HG02981 (cell line): ENCODE results near the gene FADS2.
A peak's percentile ranks its signal among the peaks of the same experiment; 100 is the strongest.

Source experiments
- ATAC-seq: cut with Tn5 transposase; IDR thresholded peaks from one replicate; pipeline ENCODE4 v1.9.1; 2021; ENCODE audit warnings: mild to moderate bottlenecking, moderate library complexity; ENCODE audit not compliant: unreplicated experiment

The FADS2 gene

DNA sequence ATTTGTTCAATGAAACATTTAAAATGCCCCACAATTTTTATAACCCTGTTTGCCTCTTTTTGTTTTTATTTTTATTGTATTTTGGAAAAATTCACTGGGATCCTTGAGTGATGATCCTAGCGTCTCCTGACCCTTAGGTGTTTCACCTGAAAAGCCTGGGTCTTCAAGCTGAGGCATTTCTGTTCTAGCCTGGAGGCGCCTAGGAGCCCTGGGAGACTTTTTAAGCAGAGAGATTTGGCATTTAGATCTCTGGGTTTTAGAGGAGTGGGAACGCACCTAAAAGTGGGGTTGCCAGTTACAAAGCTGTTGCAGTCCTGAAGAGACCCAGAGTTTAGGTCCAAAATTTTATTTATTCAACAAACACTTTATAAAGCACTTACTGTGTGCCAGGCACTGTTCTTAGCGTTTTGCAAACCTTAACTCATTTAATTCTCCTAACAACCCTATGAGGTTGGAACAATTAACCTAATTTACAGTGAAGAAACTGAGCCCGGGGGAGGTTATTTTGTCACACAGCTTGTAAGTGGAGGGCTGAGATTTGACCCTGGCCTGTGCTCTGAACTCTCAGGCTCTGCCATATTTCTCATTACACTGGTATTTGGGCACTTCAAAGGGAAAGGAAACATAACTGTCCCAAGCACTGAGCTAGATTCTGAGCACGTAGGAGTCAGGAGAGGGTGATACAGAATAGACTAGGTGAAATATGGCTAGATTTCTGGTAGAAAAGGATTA lies 10.5 kb upstream of the FADS2 start:
- no peak for ATAC-seq

DNA sequence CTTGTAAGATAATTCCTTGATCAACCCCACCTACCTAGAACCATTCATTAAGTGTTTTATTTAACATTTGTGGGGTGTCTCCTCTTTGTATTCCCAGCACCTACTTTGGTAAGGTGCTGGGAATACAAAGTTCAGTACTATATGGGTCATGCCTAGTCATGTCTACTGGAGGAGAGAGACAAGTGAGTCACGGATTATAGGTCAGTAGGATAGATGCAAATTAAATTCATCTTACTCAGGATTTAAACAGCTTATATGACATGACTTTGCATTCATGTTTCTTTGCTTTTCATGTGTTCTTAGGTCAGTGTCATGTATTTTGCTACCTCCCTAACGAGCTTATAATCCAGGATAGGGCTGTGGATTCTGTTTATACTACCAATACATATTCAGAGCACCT lies 7.9 kb upstream of the FADS2 start:
- ATAC-seq = no peak

DNA sequence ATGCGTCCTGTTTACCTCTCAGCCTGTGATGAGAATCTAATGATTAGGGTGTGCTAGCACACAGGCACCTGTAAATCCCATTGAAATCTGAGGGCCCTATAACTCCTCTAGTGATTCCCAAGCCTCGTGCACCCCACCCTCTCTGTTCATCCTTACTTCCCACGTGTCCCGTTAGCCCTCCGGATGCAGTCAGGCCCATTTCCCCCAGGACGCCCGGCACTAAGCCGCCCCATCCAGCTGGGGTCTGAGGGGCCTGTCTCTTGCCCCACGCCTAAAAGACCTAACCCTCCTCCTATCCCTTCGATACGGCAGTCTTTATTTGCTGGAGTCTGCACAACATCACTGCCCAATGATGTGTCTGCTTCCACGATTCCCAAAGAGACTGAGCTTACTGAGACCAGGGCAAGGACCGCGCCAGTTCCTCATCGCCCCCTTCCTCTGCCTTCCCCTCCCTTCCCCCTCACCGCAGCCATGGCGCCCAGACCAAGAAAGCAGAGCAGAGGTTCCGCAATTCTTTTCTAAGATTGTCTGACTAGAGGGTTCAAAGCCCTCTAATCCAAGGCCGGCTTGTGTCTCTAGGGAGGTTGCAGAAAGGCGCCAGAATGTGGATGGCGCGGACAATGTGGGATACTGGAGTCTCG lies 1.1 kb upstream of the FADS2 start:
- peak; percentile 4 for ATAC-seq

DNA sequence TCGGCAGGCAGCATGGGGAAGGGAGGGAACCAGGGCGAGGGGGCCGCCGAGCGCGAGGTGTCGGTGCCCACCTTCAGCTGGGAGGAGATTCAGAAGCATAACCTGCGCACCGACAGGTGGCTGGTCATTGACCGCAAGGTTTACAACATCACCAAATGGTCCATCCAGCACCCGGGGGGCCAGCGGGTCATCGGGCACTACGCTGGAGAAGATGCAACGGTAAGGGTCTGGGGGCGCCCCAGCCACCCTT lies 204 bp downstream of the FADS2 start:
- ATAC-seq = no peak

DNA sequence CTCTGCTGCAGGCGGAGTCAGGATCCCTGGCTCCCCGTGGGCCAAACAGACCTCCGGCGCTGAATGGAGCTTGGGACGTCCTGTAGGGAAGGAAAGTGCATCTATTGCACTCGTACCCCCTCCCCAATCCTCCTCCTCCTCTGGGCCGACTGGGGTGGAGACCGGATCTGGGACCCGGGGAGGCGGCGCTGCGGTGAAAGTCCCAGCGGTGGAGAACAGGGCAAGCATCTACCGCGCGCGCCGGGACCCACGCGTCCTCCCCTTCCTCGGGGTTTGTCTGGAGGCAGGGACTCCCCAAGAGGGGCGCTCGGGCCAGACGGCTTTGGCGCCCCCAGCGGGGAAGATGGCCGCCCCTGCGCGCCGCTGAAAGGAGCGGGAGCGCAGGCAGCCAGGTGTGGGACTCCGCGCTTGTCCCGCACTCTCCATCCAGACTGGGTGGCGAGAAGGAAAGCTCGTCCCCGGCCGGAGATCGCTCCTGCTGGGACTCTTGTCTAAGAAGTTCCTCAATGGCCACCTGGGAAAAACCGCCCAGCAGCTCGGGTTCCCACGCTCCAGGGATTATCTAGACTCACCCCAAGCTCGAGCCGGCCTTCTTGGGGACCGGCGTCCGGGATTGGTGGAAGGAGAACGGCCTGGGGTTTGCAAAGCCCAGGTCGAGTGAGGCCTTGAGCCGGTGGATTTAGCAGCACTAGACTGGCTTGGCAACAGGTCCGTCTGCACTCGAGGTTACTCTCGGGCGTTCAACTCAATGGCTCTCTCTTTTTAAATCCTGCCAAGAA lies 718 bp downstream of the FADS2 start:
- ATAC-seq = no peak

DNA sequence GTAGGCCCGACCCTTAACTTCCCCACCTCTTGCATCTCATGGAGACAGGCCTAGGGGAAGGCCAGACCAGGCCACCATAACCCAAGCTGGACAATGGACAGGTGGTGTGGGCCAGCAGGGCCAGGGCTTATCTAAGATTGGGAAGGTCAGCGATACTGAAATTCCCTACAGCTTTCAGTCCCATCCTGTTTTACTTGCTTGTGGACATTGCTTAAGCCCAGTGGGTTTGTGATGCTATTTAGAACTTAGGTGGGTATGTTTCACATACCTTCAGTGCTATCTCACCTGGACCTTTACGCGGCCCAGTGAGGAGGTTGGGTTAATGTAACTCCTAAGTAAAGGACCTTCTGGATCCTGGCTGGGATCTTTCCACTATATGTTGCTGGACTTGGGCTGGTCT lies 1.7 kb downstream of the FADS2 start:
- no peak for ATAC-seq

DNA sequence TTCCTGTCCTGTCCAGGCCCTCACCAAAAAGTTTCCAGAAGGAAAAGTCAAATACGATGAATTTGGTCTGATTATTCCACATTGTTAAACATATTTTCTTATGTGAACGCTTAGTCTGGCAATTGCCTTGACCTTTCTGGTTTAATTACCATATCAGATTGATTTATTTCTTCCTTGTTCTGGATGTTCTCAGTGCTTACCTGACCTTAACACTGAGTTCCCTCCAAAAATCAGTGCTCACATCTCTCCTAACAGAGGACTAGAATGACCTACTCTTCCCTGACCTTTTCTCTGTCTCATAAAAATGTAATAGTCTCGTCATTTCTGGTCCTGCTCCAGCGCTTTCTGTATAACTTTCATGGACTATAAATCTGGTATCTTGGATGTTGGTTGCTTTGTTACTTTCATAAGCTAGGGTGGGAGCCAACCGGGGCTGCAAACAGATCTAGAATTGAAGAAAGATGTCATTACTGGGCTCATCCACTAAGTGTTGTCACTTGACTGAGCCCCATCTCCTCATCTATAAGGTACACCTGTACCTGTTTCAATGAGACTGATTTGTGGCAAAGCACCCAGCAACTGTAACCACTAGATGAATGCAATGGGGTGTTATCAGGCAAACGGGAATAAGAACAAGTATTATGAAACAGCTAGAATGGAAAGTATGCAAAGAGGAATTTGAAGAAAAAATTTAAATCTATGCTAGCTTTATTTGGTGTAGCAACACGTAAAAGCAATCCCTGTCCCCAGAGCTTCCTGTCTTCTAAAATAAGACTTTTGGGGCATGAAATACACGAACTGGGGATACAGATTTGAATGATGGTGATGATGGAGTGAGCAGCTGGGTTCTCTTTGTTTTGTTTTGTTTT lies 2.4 kb downstream of the FADS2 start:
- ATAC-seq = no peak

DNA sequence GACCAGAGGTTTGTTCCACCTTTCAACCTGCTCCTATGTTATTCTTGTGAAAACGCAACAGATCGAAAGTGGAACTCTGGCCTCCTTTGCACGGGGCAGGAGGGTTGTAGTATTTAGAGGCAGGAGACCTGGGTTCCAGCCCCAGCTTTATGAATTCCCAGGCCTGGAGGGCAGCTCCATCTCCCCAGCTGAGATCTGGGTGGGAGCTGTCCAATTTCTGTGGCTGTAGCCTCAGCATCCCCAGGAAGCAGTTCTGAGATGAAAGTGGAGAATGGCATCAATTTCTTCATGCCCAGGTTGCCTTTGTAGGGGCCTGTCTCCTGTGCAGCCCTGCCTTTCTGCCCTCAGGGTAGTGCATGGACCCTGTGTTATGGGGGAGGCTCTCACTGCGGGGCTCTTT lies 4.1 kb downstream of the FADS2 start:
- no peak for ATAC-seq

DNA sequence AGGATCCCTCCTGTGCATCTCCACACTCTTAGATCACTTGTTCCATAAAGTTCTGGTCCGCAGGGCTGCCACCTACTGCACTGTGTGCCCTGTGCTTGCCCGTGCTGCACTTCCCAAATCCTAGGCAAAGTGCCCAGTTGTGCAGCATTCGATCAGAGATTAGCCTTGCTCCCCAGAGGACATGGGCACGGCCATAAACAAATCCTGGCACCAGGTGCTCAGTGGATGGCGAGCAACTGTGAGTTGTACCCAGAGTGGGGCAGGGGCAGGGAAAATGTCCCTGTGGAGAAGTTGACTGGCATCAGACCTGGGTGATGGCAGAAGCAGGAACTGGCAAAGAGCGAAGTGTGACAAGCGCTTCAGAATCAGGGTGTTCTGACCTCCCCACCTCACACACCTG lies 4.7 kb downstream of the FADS2 start:
- ATAC-seq = no peak

DNA sequence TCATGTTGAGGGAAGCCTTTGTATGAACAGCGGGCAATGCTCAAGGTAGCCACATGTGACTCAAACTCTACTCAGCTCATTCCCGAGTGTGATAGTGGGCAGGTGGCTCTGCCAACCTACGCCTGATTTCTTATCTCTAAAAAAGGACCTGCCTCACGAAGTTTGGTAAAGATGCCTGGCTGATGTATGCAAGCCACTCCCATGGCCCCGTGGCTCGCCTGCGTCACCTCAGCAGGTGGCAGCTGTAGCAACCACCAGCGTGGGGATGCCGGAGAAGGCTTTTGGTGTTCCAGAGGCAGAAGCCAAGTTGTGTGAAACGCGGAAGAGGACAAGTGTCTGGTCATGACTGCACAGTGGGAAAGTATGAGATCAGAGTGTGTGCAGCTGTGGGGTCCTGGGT lies 5.4 kb downstream of the FADS2 start:
- ATAC-seq = no peak

DNA sequence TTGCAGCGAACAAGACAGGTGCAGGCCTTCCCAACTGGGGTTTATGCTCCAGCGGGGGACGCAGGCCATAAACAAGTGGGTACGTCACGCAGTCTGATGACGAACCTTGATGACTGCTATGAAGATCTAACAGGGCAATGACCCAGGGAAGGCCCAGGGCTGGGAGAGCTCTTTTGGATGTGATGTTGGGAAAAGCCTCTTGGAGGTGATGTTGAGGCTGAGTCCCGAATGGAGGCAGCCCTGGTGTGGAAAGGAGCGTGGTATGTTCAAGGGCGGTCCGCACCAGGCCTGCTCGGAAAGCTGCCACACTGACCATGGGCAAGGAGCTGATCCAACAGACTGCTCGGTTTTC lies 5.8 kb downstream of the FADS2 start:
- ATAC-seq = no peak

DNA sequence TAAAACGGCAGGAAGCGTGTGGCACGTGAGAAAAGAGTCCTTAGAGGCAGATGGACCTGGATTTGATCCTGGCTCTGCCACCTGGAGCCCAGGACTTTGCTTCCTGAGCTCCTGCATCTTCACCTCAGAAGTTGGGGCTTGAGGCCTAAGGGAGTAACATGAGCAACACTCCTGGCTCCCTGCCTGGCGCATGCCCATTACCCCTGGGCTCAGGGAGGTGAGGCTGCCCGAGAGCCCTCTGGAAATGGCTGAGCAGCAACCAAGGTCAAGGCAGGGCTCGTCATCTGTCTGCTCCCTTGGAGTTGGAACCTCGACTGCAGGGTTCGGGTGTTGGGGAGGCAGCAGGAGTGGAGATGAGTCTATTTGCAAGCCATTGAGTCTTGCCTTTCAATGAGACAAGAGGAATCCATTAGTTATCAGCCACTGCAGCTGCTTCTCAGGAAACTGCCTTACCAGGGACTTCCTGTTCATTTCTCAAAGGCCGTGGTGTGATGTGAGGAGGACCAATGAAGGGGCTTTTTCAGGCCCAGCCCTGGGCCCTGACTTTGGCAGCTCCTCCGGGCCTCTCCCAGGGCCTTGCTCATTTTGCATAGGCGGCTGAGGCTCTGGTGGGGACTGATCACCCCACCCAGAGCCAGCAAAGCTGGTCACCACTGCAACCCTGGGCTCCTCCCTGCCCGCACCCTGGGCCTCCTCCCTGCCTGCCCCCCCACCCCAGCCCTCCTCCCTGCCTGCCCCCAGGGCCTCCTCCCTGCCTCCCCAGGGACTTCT lies 6.4 kb downstream of the FADS2 start:
- ATAC-seq = peak; percentile 94

DNA sequence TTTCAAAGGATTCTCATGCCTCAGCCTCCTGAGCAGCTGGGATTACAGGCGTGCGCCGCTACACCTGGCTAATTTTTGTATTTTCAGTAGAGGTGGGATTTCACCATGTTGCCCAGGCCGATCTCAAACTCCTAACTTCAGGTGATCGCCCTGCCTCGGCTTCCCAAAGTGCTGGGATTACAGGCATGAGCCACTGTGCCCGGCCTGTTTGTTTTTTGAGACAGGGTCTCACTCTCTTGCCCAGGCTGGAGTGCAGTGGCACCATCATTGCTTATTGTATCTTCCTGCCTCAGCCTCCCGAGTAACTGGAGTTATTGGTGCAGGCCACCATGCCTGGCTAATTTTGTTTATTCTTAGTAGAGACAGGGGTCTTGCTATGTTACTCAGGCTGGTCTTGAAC lies 8.1 kb downstream of the FADS2 start:
- no peak for ATAC-seq

DNA sequence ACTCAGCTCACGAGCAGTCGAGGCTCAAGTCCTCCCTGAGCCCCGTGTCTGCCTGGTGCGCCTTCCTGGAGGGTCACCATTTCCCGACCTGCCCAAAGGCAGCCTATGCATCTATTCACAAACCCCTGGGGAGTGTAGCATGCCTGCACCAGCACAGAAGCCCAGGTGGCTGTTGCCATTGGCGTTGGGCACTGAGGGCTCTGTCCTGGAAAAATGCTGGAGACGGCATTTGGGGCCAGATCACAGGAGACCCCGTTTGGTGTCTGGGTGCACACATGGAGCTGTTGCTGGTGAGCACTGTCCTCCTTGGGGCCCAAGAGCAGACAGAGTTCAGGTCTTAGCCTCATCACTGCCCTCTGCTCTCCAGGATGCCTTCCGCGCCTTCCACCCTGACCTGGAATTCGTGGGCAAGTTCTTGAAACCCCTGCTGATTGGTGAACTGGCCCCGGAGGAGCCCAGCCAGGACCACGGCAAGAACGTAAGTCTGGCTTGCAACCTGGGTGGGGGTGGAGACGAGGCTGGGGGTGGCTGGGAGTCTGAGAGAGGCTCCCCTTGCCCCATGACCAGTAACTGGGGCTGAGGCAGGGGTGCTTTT lies 9.4 kb downstream of the FADS2 start:
- no peak for ATAC-seq

DNA sequence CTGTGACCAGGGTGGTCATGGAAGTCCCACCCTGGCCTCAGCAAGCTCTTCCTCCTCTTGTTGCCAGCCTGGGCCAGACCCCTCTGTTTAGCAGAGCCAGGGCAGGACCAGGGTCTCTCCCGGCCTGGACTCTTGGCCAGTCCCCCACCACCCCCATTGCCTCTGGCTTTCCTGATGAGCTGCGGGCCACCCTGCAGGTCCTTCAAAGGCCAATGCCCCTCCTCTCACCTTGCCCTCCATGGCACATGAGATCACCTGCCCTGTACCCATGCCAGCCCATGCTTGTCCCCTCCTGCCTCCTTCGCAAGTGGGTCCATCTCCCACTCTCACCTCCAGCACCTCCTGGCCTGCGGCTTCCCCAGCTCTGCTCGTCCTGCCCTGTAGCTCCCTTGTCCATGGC lies 10.4 kb downstream of the FADS2 start:
- ATAC-seq = no peak

DNA sequence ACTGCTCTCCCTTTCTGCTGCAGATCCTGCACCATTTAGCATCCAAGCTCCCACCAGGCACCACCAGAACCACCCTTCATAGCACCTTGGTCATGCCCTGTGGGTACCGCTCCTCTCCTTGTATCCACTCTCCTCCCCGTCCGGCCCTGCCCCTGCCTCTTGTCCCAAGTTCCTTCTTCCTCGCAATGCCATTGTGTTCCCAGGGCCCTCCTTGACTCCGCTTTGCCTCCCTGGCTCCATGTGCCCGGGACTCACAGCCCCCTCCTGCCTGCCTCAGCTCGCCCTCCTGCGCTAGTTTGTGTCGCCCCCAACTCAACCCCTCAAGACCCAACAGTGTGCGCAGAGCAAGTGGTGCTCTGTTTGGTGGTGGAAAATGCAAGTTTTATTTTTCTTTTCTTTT lies 10.8 kb downstream of the FADS2 start:
- ATAC-seq = no peak

DNA sequence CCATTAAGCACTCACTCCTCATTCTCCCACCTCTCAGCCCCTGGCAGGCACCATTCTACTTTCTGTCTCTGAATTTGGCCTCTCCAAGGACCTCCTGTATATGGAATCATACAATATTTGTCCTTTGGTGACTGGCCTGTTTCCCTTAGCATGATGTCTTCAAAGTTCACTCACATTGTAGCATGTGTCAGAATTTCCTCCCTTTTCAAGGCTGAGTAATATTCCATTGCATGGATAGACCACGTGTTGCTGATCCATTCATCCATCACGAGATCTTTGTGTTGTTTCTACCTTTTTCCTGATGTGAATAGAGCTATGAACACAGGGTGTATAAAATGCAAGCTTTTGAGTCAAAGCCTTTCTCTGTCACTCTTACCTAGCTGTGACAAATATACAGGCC lies 11.6 kb downstream of the FADS2 start:
- ATAC-seq = no peak

DNA sequence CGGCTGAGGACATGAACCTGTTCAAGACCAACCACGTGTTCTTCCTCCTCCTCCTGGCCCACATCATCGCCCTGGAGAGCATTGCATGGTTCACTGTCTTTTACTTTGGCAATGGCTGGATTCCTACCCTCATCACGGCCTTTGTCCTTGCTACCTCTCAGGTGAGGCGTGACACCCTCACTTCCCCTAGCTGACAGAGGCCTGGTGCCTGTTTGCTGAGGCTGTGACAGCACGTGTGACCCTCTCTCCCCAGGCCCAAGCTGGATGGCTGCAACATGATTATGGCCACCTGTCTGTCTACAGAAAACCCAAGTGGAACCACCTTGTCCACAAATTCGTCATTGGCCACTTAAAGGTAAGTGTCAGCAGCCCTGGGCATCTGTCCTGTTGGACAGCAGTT lies 12.3 kb downstream of the FADS2 start:
- ATAC-seq = no peak

DNA sequence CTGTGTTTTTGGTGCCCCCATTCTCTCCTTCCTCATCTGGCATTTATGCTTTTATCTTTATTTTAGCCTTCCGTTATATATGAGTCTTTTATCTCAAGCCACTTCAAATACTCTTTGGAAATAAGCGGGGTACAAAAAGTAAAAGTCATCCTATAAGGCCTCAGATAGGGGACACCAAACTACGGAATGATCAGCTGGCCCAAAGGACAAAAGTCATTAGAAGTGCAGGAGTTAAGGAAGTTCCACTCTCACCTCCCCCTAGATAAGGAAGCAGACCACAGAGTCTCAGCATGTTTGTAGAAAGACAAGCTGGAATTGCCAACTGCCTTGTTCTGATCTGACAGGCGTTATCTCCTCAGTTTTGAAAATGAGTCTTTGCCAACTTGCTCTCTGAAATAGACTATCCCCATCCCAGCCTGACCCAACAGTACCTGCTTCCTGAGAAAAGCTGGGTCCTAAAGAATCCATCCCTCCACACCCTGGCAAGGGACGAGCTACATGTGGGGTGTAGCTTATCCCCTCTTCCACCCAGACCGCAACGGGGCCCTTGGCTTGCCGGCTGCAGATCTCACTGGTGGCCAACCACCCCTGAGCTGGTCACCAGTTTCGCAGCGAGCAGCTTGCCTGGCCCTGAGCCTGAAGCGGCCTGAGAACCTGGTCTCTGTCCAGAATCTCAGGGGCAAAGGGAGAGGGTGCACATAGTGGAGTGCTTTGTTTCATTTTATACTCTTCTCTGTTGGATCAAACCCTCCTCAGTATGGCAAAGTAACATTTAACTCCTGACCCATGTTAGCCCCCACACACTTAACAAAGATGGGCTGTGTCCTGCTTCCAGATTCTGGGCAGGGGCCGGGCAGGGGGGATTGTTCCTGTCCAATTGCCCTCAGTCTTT lies 13.8 kb downstream of the FADS2 start:
- no peak for ATAC-seq

DNA sequence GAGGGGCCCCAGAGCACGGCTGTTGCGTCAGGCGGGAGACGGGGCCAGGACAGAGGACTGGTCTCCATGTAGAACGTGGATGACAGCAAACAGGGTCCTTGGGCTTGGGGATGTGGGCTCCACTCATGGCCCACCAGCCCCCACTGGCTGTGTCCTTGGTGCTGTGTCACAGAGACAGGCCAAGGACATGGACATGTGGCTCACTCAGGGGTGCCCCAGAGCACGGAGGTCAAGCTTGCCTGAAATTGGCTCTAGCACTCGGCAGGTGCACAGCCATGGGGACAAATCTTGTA lies 14.4 kb downstream of the FADS2 start:
- ATAC-seq = no peak
